Measurements from ENCODE around the gene BTLA. TPM values are rescaled to one million over a fixed set of nuclear protein-coding genes. Genes with fewer than 3 reads are reported as not detected.

The BTLA gene
- total RNA-seq, 2 donors from 2014 or later, result 0.32 to 1.1 TPM

DNA sequence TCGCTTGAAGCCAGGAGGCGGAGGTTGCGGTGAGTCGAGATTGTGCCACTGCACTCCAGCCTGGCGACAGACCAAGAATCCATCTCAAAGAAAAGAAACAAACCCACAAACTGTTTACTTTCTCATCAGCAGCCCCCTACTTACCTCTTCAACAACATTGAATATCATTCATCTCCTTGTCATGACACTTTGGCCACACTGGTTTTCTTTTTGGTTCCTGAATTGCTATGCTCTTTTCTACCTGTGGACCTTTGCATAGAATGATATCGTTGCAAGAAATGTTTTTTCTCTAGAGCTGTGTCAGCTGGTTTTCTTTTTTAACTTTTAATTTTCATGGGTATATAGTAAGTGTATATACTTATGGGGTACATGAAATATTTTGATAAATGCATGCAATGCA is 83.9 kb downstream of the BTLA start:
- intact Hi-C loops (cut with DNase I), result no loop called here
- Histone ChIP-seq H3K9me3 (no peaks in the 10 kb centered on the region), H3K27ac (no peak overlapping the region)

More for the DNA sequence above, 83.9 kb downstream of the BTLA start:
- TF ChIP-seq, protein P1, sequence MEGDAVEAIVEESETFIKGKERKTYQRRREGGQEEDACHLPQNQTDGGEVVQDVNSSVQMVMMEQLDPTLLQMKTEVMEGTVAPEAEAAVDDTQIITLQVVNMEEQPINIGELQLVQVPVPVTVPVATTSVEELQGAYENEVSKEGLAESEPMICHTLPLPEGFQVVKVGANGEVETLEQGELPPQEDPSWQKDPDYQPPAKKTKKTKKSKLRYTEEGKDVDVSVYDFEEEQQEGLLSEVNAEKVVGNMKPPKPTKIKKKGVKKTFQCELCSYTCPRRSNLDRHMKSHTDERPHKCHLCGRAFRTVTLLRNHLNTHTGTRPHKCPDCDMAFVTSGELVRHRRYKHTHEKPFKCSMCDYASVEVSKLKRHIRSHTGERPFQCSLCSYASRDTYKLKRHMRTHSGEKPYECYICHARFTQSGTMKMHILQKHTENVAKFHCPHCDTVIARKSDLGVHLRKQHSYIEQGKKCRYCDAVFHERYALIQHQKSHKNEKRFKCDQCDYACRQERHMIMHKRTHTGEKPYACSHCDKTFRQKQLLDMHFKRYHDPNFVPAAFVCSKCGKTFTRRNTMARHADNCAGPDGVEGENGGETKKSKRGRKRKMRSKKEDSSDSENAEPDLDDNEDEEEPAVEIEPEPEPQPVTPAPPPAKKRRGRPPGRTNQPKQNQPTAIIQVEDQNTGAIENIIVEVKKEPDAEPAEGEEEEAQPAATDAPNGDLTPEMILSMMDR (IDR thresholded peaks at IDR 0.05), result no peak
- Histone ChIP-seq H3K27me3 (no peaks in the 10 kb centered on the region), H3K36me3 (no peaks in the 10 kb centered on the region), H3K9ac (ENCODE audit: low read depth in 2 of 2, low read length in 2 of 2) (no peak overlapping the region), H3K4me3 (no peak overlapping the region), H3K4me1 (no peaks in the 10 kb centered on the region)
- no peak for DNase-seq

Other genes with a start within 250 kb of the BTLA start
- gene SLC9C1, start 205.3 kb downstream of the BTLA start, total RNA-seq, result under 1 TPM; 0.13 to 0.15 TPM
- 1 to 10 TPM; 7.1 to 7.6 TPM for gene CD200, start 166.3 kb downstream of the BTLA start, total RNA-seq
- 10 to 100 TPM; 59.1 to 79.9 TPM for gene ATG3, start 62.5 kb upstream of the BTLA start, total RNA-seq
- gene SLC35A5, start 62.6 kb upstream of the BTLA start, total RNA-seq, result 10 to 100 TPM; 24.3 to 33.6 TPM
- gene CCDC80, start 141.7 kb upstream of the BTLA start, total RNA-seq, result 10 to 100 TPM in 1 of 2 donors, 1 to 10 TPM in 1; 7.1 to 36.6 TPM

Data from colonic mucosa (tissue), 4 donors.